Heart left ventricle (tissue), 16 donors: ENCODE data around the gene TMEM135. TPM values are rescaled to one million over a fixed set of nuclear protein-coding genes. Genes with fewer than 3 reads are reported as not detected.

Experiments
- ATAC-seq, 4 donors: fragments of 200-7000 bp; cut with Tn5 transposase; one replicate each; pipeline ENCODE4 v1.9.1; 2020 to 2022; ENCODE audit warnings: moderate library complexity in 4 of 4, mild to moderate bottlenecking in 3 of 4, moderate number of reproducible peaks in 1 of 4
- DNase-seq, 5 donors: peaks; one replicate each; pipeline ENCODE4 v3.0.0-alpha.2; 2020
- H3K27ac ChIP-seq, 12 donors: fragments of 200-600 bp; sonication (generic) in 4 of 12; one replicate each; pipeline versions ENCODE4 v1.5.0 to v1.8.0; 2016 to 2022; ENCODE audit warnings: mild to moderate bottlenecking in 2 of 12
- H3K27me3 ChIP-seq, 9 donors: fragments of 200-600 bp; sonication (generic) in 2 of 9; one replicate each; pipeline versions ENCODE4 v1.5.1 to v1.8.0; 2016 to 2022; ENCODE audit warnings: mild to moderate bottlenecking in 3 of 9
- H3K36me3 ChIP-seq, 9 donors: fragments of 200-600 bp; sonication (generic) in 2 of 9; one replicate each; pipeline versions ENCODE4 v1.5.0 to v1.8.0; 2018 to 2022; ENCODE audit warnings: mild to moderate bottlenecking in 2 of 9
- H3K4me1 ChIP-seq, 12 donors: fragments of 200-600 bp; sonication (generic) in 4 of 12; one replicate each; pipeline versions ENCODE4 v1.5.0 to v1.8.0; 2016 to 2022; ENCODE audit warnings: mild to moderate bottlenecking in 3 of 12
- H3K4me3 ChIP-seq, 12 donors: fragments of 200-600 bp; sonication (generic) in 4 of 12; one replicate each; pipeline versions ENCODE4 v1.5.0 to v1.8.0; 2017 to 2022; ENCODE audit warnings: mild to moderate bottlenecking in 9 of 12, moderate library complexity in 4 of 12
- H3K9me3 ChIP-seq, 12 donors: fragments of 200-600 bp; sonication (generic) in 4 of 12; one replicate each; pipeline versions ENCODE4 v1.5.0 to v1.8.0; 2016 to 2022; ENCODE audit warnings: mild to moderate bottlenecking in 1 of 12
- POLR2A ChIP-seq, 2 donors: fragments of 450-650 bp; IDR thresholded peaks; one replicate each; pipeline ENCODE4 v1.6.1; 2017; ENCODE audit warnings: antibody characterized with exemption in 2 of 2, mild to moderate bottlenecking in 2 of 2, moderate library complexity in 2 of 2
- WGBS, 4 donors: extraction: QIAGEN DNeasy Blood & Tissue Kit in 2 of 4; methylation state at CpG; one replicate each; pipeline versions ENCODE4 v1.1.5 to v1.1.7; 2013 to 2018; 5-methylcytosine and 5-hydroxymethylcytosine counted together
- intact Hi-C, 10 donors: fragments of 100-400 bp; cut with DNase I; formaldehyde crosslinking; loops; one replicate each; pipeline versions ENCODE4 v1.11.1 to v1.14.2; 2022
- polyA plus RNA-seq, 2 donors: library from polyadenylated mRNA; stranded (reverse); fragments of 200-250 nt; gene quantifications; one replicate each; pipeline ENCODE4 v1.2.3, GENCODE V29; 2013
- total RNA-seq, 9 donors: library from RNA; depleted of rRNA in 2 of 9; stranded (reverse); fragments of >200 nt in 2 of 9; fragmentation: NEBNext Ultra II Directional in 3 of 9; extraction: Animal tissue kit (Norgen Biotek cat#: 25700) in 3 of 9; gene quantifications; one replicate each; pipeline versions ENCODE4 v1.1.0 to v1.2.4, GENCODE V29; 2016 to 2023
- TF ChIP-seq, protein P1 (sequence below), 12 donors: fragments of 200-600 bp; sonication (generic) in 4 of 12; IDR thresholded peaks; one replicate each; pipeline versions ENCODE4 v1.5.0 to v1.8.0; 2018 to 2022; ENCODE audit warnings: antibody characterized with exemption in 12 of 12, mild to moderate bottlenecking in 5 of 12
- donor health status: ischemic (EF 13 %, LVEDD 7.1; RV severe dilation, severe dysfunction).
- donor health status: healthy with polysubstance abuse.
- donor health status: DM: no; HTN: yes; CAD: no.
- donor health status: DM: no; HTN: no; CAD: no.
- donor health status: ischemic (EF 25% LVEDD 6.9; RV normal size, moderate dysfunction).
- donor health status: ischemic (EF 25% LVEDD 5.7; RV mildly dilated, moderate dysfunction).
- donor health status: healthy.
- donor health status: DM: yes; HTN: yes; CAD: no.
- donor health status: ischemic (EF 35%, LVEDD 5.7; RV mildly dilated, moderate dysfunction).
- donor health status: nonischemic (EF 11% LVEDD 7.7; RV severe dilation, severe dysfunction).
- donor health status: DM: yes; HTN: yes; CAD: no.
- donor health status: PGD.
- donor health status: ischemic (EF 29% LVEDD 5.4; RV normal size, mild dysfunction).
- donor health status: nonischemic (EF 23%, LVEDD 6.1; RV moderate dilation, normal function).

TMEM135 gene
- total and polyA plus RNA-seq, 11 donors: 3.9 to 22.7 (median 14.7) TPM

DNA sequence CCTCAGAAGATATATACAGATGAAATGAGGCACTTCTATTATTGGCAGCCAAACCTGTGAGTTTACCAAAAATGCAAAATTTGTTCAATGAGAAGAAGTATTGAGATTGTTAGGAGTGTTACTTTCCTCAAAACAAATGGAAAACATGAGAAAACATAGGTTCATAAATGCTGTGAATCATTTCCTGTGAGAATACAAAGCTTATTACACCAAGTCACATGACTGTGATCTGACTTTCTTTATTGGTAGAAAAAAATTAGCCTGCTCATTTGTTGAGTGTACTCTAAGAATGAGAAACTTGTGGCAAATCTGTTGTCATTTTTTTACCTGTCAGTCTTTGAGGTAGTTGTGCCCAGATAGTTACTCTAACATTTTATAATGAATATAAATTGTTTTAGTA is 215.1 kb downstream of the TMEM135 start:
- Histone ChIP-seq H3K9me3 (no peaks in the 10 kb centered on the region), H3K27me3 (no peaks in the 10 kb centered on the region), H3K27ac (no peak overlapping the region), H3K4me1 (peaks cover 0 to 15% (median 0%) of the 10 kb centered on the region in 12 donors), H3K36me3 (no peaks in the 10 kb centered on the region), H3K4me3 (no peak overlapping the region)
- DNase-seq: no peak
- no peak for ATAC-seq
- TF ChIP-seq, protein P1, sequence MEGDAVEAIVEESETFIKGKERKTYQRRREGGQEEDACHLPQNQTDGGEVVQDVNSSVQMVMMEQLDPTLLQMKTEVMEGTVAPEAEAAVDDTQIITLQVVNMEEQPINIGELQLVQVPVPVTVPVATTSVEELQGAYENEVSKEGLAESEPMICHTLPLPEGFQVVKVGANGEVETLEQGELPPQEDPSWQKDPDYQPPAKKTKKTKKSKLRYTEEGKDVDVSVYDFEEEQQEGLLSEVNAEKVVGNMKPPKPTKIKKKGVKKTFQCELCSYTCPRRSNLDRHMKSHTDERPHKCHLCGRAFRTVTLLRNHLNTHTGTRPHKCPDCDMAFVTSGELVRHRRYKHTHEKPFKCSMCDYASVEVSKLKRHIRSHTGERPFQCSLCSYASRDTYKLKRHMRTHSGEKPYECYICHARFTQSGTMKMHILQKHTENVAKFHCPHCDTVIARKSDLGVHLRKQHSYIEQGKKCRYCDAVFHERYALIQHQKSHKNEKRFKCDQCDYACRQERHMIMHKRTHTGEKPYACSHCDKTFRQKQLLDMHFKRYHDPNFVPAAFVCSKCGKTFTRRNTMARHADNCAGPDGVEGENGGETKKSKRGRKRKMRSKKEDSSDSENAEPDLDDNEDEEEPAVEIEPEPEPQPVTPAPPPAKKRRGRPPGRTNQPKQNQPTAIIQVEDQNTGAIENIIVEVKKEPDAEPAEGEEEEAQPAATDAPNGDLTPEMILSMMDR (IDR thresholded peaks at IDR 0.05): no peak
- TF ChIP-seq POLR2A (IDR thresholded peaks at IDR 0.05): no peak
- intact Hi-C loops: loop anchor here in 1 of 10 donors (5.0 kb wide), 1 partner anchor 76 kb away; no protein-coding TSS in a partner anchor

DNA sequence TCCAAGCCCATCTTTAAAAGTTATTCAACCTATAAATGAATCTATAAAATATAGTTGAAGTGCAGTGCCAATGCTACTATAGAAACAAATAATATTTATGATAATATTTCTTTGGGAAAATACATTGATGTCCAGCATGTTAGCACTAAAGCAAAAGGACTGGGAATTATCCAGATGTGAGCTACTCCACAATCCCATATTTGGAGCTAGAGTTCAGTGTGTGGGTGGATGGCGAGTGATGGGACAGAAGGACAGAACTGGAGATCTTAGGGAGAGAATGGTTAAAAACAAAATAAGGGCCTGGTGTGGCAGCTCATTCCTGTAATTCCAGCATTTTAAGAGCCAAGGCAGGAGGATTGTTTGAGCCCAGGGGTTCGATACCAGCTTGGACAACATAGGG is 216.8 kb downstream of the TMEM135 start:
- intact Hi-C loops: loop anchor here in 1 of 10 donors (5.0 kb wide), 1 partner anchor 77 kb away; no protein-coding TSS in a partner anchor
- TF ChIP-seq, protein P1 (IDR thresholded peaks at IDR 0.05): no peak
- TF ChIP-seq POLR2A (IDR thresholded peaks at IDR 0.05): no peak
- ATAC-seq (peak in 1 of 4 donors; percentile 55), DNase-seq (peak in 1 of 5 donors; percentile 10)
- Histone ChIP-seq H3K4me3 (no peak overlapping the region), H3K27me3 (no peaks in the 10 kb centered on the region), H3K4me1 (peaks cover 0 to 26% (median under 1%) of the 10 kb centered on the region in 12 donors), H3K9me3 (no peaks in the 10 kb centered on the region), H3K27ac (peak overlapping the region in 1 of 12 donors; percentile 8), H3K36me3 (no peaks in the 10 kb centered on the region)
- WGBS, 4 donors: 82 to 90% (median 87%) methylated on average over 2 of the region's 2 CpGs

DNA sequence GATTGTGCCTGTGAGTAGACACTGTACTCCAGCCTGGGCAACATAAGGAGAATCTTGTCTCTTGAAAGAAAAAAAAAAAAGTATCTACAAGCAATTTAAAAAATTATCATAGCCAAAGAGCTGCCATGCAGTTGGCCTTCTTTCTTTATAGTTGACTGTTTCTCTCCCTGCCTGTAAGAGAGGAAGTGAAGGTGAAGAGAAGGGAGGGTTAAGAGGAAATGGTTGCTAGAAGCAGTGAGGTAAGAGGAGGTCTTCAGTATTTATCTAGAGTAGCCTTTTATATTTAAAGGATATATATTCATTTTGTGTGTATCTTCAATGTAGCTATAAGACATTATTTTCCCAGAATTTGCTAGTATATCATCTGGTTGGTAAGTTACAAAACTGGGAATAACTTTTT is 217.9 kb downstream of the TMEM135 start:
- H3K27me3 ChIP-seq: no peaks in the 10 kb centered on the region
- no peak for DNase-seq
- intact Hi-C loops: no loop called here
- TF ChIP-seq, protein P1 (IDR thresholded peaks at IDR 0.05): no peak
- peaks cover 0 to 36% (median 9%) of the 10 kb centered on the region in 12 donors for H3K4me1 ChIP-seq
- no peak for ATAC-seq
- H3K27ac ChIP-seq: no peak overlapping the region
- H3K4me3 ChIP-seq: no peak overlapping the region
- H3K36me3 ChIP-seq: no peaks in the 10 kb centered on the region
- H3K9me3 ChIP-seq: no peaks in the 10 kb centered on the region

DNA sequence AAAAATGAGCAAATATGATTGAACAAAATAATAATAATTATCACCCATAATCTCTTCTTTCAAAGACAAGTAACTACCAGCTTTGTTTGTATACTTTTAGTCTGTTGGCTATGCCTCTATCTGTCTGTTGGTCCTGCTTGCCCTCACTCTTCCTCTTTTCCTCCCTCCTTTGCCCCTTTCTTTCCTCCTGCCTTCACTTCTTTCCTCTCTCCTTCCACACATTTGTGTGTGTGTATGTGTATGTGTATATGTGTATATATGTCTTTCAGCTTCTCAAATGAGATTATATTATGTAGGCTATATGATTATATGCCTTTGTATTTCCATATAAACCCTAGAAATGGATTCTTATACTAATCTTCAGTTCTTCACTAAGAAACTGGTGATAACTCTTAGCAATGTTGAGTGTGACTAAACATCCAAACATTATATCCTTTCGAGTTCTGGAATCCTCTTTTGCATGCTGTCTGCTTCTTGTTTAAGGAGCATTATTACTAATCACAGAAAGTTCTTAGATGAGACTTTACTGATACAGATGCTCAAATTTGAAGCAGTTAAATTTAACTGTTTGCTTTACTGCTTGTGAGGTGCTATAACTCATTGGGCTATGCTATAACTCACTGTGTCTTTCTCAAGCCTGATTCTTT is 219.1 kb downstream of the TMEM135 start:
- H3K9me3 ChIP-seq: no peaks in the 10 kb centered on the region
- TF ChIP-seq, protein P1 (IDR thresholded peaks at IDR 0.05): no peak
- TF ChIP-seq POLR2A (IDR thresholded peaks at IDR 0.05): no peak
- H3K4me1 ChIP-seq: peaks cover 0 to 47% (median 9%) of the 10 kb centered on the region in 12 donors
- H3K27me3 ChIP-seq: no peaks in the 10 kb centered on the region
- WGBS, 4 donors: 60 to 93% (median 77%) methylated on average over 1 of the region's 1 CpG
- H3K4me3 ChIP-seq: no peak overlapping the region
- intact Hi-C loops: no loop called here
- DNase-seq: no peak
- H3K27ac ChIP-seq: no peak overlapping the region
- ATAC-seq: no peak
- H3K36me3 ChIP-seq: no peaks in the 10 kb centered on the region
